ENCODE results near the gene SMIM3.

DNA sequence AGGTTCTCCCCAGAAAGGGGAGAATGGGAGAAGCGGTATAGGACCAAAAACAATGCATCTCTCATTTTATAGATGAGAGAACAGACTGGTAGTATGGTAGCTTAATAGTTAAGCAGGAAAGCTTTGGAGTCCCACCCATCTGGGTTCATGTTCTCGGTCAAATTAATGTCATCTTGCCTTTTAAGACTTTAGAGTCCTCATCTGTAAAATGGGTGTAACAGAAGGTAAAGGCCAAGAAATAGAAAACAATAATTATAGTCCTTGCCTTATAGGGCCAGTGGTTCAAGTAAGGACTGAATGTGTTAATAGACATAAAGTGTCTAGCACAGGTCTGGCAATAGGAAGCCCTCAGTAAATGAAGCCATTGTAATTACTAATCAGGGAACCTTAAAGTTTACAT is 16.4 kb downstream of the SMIM3 start:
- TF ChIP-seq, protein P1, sequence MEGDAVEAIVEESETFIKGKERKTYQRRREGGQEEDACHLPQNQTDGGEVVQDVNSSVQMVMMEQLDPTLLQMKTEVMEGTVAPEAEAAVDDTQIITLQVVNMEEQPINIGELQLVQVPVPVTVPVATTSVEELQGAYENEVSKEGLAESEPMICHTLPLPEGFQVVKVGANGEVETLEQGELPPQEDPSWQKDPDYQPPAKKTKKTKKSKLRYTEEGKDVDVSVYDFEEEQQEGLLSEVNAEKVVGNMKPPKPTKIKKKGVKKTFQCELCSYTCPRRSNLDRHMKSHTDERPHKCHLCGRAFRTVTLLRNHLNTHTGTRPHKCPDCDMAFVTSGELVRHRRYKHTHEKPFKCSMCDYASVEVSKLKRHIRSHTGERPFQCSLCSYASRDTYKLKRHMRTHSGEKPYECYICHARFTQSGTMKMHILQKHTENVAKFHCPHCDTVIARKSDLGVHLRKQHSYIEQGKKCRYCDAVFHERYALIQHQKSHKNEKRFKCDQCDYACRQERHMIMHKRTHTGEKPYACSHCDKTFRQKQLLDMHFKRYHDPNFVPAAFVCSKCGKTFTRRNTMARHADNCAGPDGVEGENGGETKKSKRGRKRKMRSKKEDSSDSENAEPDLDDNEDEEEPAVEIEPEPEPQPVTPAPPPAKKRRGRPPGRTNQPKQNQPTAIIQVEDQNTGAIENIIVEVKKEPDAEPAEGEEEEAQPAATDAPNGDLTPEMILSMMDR (IDR thresholded peaks at IDR 0.05 in 2 of 3, conservative IDR thresholded peaks at IDR 0.05 in 1 of 3; ENCODE audit: control insufficient read depth in 2 of 3, extremely low read depth in 1 of 3, insufficient read depth in 1 of 3, low read depth in 3 of 3, low read length in 3 of 3): no peak
- no peak for TF ChIP-seq POLR2A (IDR thresholded peaks at IDR 0.05; ENCODE audit: low read depth, low read length)
- no peak for TF ChIP-seq ZNF207 (IDR thresholded peaks at IDR 0.05; ENCODE audit: borderline replicate concordance)
- TF ChIP-seq HDAC2 (IDR thresholded peaks at IDR 0.05): no peak
- TF ChIP-seq, protein P2, sequence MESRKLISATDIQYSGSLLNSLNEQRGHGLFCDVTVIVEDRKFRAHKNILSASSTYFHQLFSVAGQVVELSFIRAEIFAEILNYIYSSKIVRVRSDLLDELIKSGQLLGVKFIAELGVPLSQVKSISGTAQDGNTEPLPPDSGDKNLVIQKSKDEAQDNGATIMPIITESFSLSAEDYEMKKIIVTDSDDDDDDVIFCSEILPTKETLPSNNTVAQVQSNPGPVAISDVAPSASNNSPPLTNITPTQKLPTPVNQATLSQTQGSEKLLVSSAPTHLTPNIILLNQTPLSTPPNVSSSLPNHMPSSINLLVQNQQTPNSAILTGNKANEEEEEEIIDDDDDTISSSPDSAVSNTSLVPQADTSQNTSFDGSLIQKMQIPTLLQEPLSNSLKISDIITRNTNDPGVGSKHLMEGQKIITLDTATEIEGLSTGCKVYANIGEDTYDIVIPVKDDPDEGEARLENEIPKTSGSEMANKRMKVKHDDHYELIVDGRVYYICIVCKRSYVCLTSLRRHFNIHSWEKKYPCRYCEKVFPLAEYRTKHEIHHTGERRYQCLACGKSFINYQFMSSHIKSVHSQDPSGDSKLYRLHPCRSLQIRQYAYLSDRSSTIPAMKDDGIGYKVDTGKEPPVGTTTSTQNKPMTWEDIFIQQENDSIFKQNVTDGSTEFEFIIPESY (IDR thresholded peaks at IDR 0.05): no peak
- TF ChIP-seq SP1 (IDR thresholded peaks at IDR 0.05; ENCODE audit: low read depth, low read length): no peak

All from GM12878 (cell line).